NB4 (cell line): Measurements from ENCODE around the gene FOXP4.

Experiments
- POLR2A ChIP-seq: IDR thresholded peaks from 2 replicates; pipeline ENCODE4 v1.6.1; 2011; ENCODE audit warnings: mild to moderate bottlenecking; ENCODE audit not compliant: insufficient read length; ENCODE audit errors: extremely low read depth
- TF ChIP-seq, protein P1 (sequence below): IDR thresholded peaks from one replicate; pipeline ENCODE4 v1.5.1; 2012; ENCODE audit warnings: low read depth, low read length
- TF ChIP-seq, protein P2 (sequence below): IDR thresholded peaks from 2 replicates; pipeline ENCODE4 v1.6.1; 2011; ENCODE audit warnings: low read depth, low read length

GRCh38 chr6:41621802-41622201 lies 75.6 kb downstream of the FOXP4 start:
- TF ChIP-seq, protein P1, sequence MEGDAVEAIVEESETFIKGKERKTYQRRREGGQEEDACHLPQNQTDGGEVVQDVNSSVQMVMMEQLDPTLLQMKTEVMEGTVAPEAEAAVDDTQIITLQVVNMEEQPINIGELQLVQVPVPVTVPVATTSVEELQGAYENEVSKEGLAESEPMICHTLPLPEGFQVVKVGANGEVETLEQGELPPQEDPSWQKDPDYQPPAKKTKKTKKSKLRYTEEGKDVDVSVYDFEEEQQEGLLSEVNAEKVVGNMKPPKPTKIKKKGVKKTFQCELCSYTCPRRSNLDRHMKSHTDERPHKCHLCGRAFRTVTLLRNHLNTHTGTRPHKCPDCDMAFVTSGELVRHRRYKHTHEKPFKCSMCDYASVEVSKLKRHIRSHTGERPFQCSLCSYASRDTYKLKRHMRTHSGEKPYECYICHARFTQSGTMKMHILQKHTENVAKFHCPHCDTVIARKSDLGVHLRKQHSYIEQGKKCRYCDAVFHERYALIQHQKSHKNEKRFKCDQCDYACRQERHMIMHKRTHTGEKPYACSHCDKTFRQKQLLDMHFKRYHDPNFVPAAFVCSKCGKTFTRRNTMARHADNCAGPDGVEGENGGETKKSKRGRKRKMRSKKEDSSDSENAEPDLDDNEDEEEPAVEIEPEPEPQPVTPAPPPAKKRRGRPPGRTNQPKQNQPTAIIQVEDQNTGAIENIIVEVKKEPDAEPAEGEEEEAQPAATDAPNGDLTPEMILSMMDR: no peak
- no peak for TF ChIP-seq POLR2A
- TF ChIP-seq, protein P2, sequence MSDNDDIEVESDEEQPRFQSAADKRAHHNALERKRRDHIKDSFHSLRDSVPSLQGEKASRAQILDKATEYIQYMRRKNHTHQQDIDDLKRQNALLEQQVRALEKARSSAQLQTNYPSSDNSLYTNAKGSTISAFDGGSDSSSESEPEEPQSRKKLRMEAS: no peak
